Coronary artery (tissue), 2 donors: ENCODE data around the gene APBA2.

Experiments used
- DNase-seq: peaks from one replicate; pipeline ENCODE4 v3.0.0-alpha.2; 2017; ENCODE audit warnings: low spot score
- H3K27ac ChIP-seq, 2 donors: fragments of 200-600 bp; sonication (generic); one replicate each; pipeline ENCODE4 v1.5.1; 2016 to 2019
- H3K4me3 ChIP-seq: fragments of 200-600 bp; sonication (generic); 2 replicates; pipeline ENCODE4 v1.5.1; 2016; ENCODE audit warnings: mild to moderate bottlenecking, moderate library complexity
- CTCF ChIP-seq: fragments of 200-600 bp; sonication (generic); IDR thresholded peaks from one replicate; pipeline ENCODE4 v1.5.1; 2019; ENCODE audit warnings: antibody characterized with exemption

APBA2 gene

GRCh38 chr15:29050870-29051269, 165.1 kb downstream of the APBA2 start:
- peak; percentile 28 for DNase-seq
- TF ChIP-seq CTCF = no peak
- Histone ChIP-seq H3K4me3 (no peak overlapping the region), H3K27ac (no peak overlapping the region)

- H3K4me3 ChIP-seq = no peak overlapping the region
- DNase-seq = peak; percentile 36
- H3K27ac ChIP-seq = no peak overlapping the region
- no peak for TF ChIP-seq CTCF
Measured at GRCh38 chr15:29051422-29051821, 165.6 kb downstream of the APBA2 start.

GRCh38 chr15:29053006-29053405, 167.2 kb downstream of the APBA2 start:
- no peak overlapping the region for H3K4me3 ChIP-seq
- H3K27ac ChIP-seq = no peak overlapping the region
- no peak for DNase-seq

GRCh38 chr15:29053661-29054131, 167.9 kb downstream of the APBA2 start:
- no peak for TF ChIP-seq CTCF
- H3K4me3 ChIP-seq = no peak overlapping the region
- no peak for DNase-seq

More at GRCh38 chr15:29053006-29053405, 167.2 kb downstream of the APBA2 start:
- TF ChIP-seq CTCF = no peak

GRCh38 chr15:29054171-29055045, 168.6 kb downstream of the APBA2 start:
- DNase-seq = no peak

More at GRCh38 chr15:29053661-29054131, 167.9 kb downstream of the APBA2 start:
- no peak overlapping the region for H3K27ac ChIP-seq

GRCh38 chr15:29055876-29056275, 170.1 kb downstream of the APBA2 start:
- DNase-seq = no peak
- Histone ChIP-seq H3K4me3 (no peak overlapping the region), H3K27ac (no peak overlapping the region)
- no peak for TF ChIP-seq CTCF

More at GRCh38 chr15:29054171-29055045, 168.6 kb downstream of the APBA2 start:
- Histone ChIP-seq H3K27ac (no peak overlapping the region), H3K4me3 (no peak overlapping the region)
- TF ChIP-seq CTCF = no peak
